ENCODE results near the gene MLF2.

MLF2 gene

GRCh38 chr12:6698352-6699046, 54.4 kb downstream of the MLF2 start:
- in situ Hi-C loops (cut with MboI; ENCODE audit: low sequenced_read_pairs), result no loop called here

Data from HL-60/S4 treated with phorbol 12-myristate 13-acetate at 8.2 ng/mL for 4 days and 3 days (cell line).